Fibroblast of peridontal ligament (primary cell): ENCODE data around the gene BMP6.

Experiments
- DNase-seq: peaks from one replicate; pipeline ENCODE4 v3.0.0-alpha.2; 2010; ENCODE audit errors: extremely low read depth

The BMP6 gene

GRCh38 chr6:7747433-7747832 is 21.5 kb downstream of the BMP6 start:
- DNase-seq: no peak

GRCh38 chr6:7747901-7748504 is 22.1 kb downstream of the BMP6 start:
- no peak for DNase-seq

GRCh38 chr6:7749478-7749877 is 23.6 kb downstream of the BMP6 start:
- no peak for DNase-seq

- DNase-seq: no peak
Observed at GRCh38 chr6:7750197-7750596, 24.3 kb downstream of the BMP6 start.

- peak; percentile 94 for DNase-seq
Observed at GRCh38 chr6:7758456-7758855, 32.6 kb downstream of the BMP6 start.

GRCh38 chr6:7759320-7759719 is 33.4 kb downstream of the BMP6 start:
- DNase-seq: no peak

GRCh38 chr6:7761051-7761450 is 35.2 kb downstream of the BMP6 start:
- peak; percentile 87 for DNase-seq

GRCh38 chr6:7762760-7763159 is 36.9 kb downstream of the BMP6 start:
- DNase-seq: no peak

- DNase-seq: no peak
Observed at GRCh38 chr6:7763881-7764280, 38.0 kb downstream of the BMP6 start.

GRCh38 chr6:7765575-7766325 is 39.9 kb downstream of the BMP6 start:
- DNase-seq: peak; percentile 21

GRCh38 chr6:7769702-7770101 is 43.8 kb downstream of the BMP6 start:
- DNase-seq: peak; percentile 43

- DNase-seq: peak; percentile 79
Observed at GRCh38 chr6:7770111-7770510, 44.2 kb downstream of the BMP6 start.

- DNase-seq: peak; percentile 3
Observed at GRCh38 chr6:7770601-7771000, 44.7 kb downstream of the BMP6 start.

GRCh38 chr6:7773322-7773721 is 47.4 kb downstream of the BMP6 start:
- DNase-seq: peak; percentile 35

- no peak for DNase-seq
Observed at GRCh38 chr6:7773914-7774313, 48.0 kb downstream of the BMP6 start.

- no peak for DNase-seq
Observed at GRCh38 chr6:7776509-7776908, 50.6 kb downstream of the BMP6 start.

- DNase-seq: no peak
Observed at GRCh38 chr6:7777074-7777473, 51.2 kb downstream of the BMP6 start.

- DNase-seq: no peak
Observed at GRCh38 chr6:7781240-7781639, 55.3 kb downstream of the BMP6 start.

GRCh38 chr6:7784248-7784647 is 58.3 kb downstream of the BMP6 start:
- DNase-seq: no peak

- no peak for DNase-seq
Observed at GRCh38 chr6:7784706-7785105, 58.8 kb downstream of the BMP6 start.

GRCh38 chr6:7785243-7786035 is 59.5 kb downstream of the BMP6 start:
- no peak for DNase-seq

- DNase-seq: peak; percentile 19
Observed at GRCh38 chr6:7786214-7786661, 60.3 kb downstream of the BMP6 start.

- DNase-seq: peak; percentile 77
Observed at GRCh38 chr6:7787137-7787608, 61.3 kb downstream of the BMP6 start.
